Rectal smooth muscle tissue (tissue), 1 donor: ENCODE data around the gene CNKSR1.

Experiments
- H3K27ac ChIP-seq: one replicate; pipeline ENCODE4 v1.7.0; 2013; ENCODE audit warnings: low read depth, low read length, inconsistent platforms
- H3K27me3 ChIP-seq: one replicate; pipeline ENCODE4 v1.7.0; 2013; ENCODE audit warnings: low read length; ENCODE audit not compliant: control insufficient read depth, insufficient read depth
- H3K36me3 ChIP-seq: one replicate; pipeline ENCODE4 v1.7.0; 2013; ENCODE audit warnings: low read length; ENCODE audit not compliant: control insufficient read depth, insufficient read depth
- H3K4me1 ChIP-seq: one replicate; pipeline ENCODE4 v1.7.0; 2013; ENCODE audit warnings: low read length; ENCODE audit not compliant: control insufficient read depth, insufficient read depth
- H3K4me3 ChIP-seq: one replicate; pipeline ENCODE4 v1.7.0; 2013; ENCODE audit warnings: low read length
- H3K9ac ChIP-seq: one replicate; pipeline ENCODE4 v1.7.0; 2013; ENCODE audit warnings: low read length

The CNKSR1 gene

GRCh38 chr1:26163684-26164035 lies 13.6 kb upstream of the CNKSR1 start:
- peaks cover 3% of the 10 kb centered on the region for H3K4me1 ChIP-seq
- H3K27ac ChIP-seq = no peak overlapping the region
- H3K27me3 ChIP-seq = no peaks in the 10 kb centered on the region
- no peak overlapping the region for H3K9ac ChIP-seq
- H3K4me3 ChIP-seq = peak overlapping the region; percentile 14
- H3K36me3 ChIP-seq = no peaks in the 10 kb centered on the region

GRCh38 chr1:26164036-26164860 lies 13.0 kb upstream of the CNKSR1 start:
- Histone ChIP-seq H3K27ac (no peak overlapping the region), H3K27me3 (no peaks in the 10 kb centered on the region), H3K9ac (no peak overlapping the region), H3K4me3 (peak overlapping the region; percentile 54), H3K36me3 (no peaks in the 10 kb centered on the region), H3K4me1 (peaks cover 3% of the 10 kb centered on the region)

- no peak overlapping the region for H3K4me3 ChIP-seq
- no peak overlapping the region for H3K9ac ChIP-seq
- no peaks in the 10 kb centered on the region for H3K36me3 ChIP-seq
- H3K27ac ChIP-seq = no peak overlapping the region
- no peaks in the 10 kb centered on the region for H3K27me3 ChIP-seq
- peaks cover 3% of the 10 kb centered on the region for H3K4me1 ChIP-seq
These were observed 12.1 kb upstream of the CNKSR1 start for GRCh38 chr1:26164861-26165842.

DNA sequence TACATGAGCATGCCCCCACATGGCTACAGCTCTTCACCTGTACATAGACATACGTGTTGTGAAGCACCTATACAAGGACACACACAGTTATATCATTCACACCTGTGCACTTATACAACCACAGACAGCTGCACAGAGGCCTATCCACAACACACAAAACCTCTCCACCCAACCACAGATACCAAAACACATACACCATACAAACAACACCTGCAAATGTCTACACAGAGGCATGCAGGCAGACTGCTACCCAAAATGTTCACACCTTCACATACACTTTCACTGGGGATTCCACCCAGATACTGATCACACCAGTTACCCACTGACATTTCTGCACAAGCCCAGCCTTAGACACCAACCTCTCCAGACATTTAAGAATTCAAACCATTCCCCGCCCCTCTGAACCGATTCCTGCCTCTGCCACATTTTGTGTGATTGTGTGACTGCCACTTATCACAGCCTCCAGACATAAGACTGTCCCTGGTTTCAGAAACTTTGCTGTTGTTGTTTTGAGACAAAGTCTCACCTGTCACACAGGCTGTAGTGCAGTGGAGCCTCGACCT lies 10.5 kb upstream of the CNKSR1 start:
- no peak overlapping the region for H3K9ac ChIP-seq

GRCh38 chr1:26168410-26169197 lies 8.7 kb upstream of the CNKSR1 start, which contains the start of gene C1orf232:
C1orf232 (minus strand) TSS chr1:26168963; CDS start chr1:26168499, 464 bp downstream.
- H3K36me3 ChIP-seq = no peaks in the 10 kb centered on the region
- H3K9ac ChIP-seq = peak within 1 kb of the TSS; percentile 83
- peak within 1 kb of the TSS; percentile 76 for H3K4me3 ChIP-seq
- H3K4me1 ChIP-seq = peaks cover 5% of the 10 kb centered on the region
- H3K27ac ChIP-seq = peak within 1 kb of the TSS; percentile 56
- H3K27me3 ChIP-seq = no peaks in the 10 kb centered on the region

More for the DNA sequence above, 10.5 kb upstream of the CNKSR1 start:
- peaks cover 5% of the 10 kb centered on the region for H3K4me1 ChIP-seq
- no peak overlapping the region for H3K4me3 ChIP-seq
- H3K36me3 ChIP-seq = no peaks in the 10 kb centered on the region
- H3K27me3 ChIP-seq = no peaks in the 10 kb centered on the region
- H3K27ac ChIP-seq = no peak overlapping the region

GRCh38 chr1:26169198-26169554 lies 8.1 kb upstream of the CNKSR1 start:
- peaks cover 5% of the 10 kb centered on the region for H3K4me1 ChIP-seq
- peak overlapping the region; percentile 56 for H3K27ac ChIP-seq
- no peak overlapping the region for H3K9ac ChIP-seq
- H3K36me3 ChIP-seq = no peaks in the 10 kb centered on the region
- H3K4me3 ChIP-seq = no peak overlapping the region
- H3K27me3 ChIP-seq = no peaks in the 10 kb centered on the region

DNA sequence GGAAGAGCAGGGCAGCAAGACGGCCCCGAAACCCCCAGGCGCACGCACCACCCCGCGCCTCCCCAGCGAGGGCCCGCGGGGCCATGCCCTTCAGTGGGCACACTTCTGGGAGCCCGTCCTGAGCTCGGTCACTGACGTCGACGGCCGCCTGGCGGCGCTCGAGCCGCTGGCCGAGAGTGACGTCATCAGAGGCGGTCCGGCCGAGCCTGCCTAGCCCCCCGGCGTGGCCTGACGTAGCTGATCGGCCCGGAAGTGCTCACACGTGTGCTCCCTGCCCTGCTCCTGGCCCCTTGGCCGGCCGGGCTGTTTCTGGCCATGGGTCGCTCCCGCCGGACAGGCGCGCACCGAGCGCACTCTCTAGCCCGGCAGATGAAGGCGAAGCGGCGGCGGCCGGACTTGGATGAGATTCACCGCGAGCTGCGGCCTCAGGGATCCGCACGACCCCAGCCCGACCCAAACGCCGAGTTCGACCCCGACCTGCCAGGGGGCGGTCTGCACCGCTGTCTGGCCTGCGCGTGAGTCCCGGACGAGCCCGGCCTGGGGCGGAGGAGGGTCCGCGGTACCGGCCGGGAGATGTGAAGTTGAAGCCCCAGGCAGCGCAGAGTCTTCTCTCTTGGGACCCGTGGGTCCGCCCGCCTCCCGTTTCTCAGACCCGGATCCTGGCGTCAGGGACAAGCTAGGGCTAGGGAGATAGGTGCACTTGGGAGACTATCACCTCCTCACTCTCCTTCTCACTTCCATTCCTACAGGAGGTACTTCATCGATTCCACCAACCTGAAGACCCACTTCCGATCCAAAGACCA lies 7.4 kb upstream of the CNKSR1 start, which contains the start of gene ZNF593:
Gene ZNF593, plus strand, starts transcription at position 240 of the 803 bp plus-strand sequence. Its CDS starts 76 bp downstream, at position 316.
- peak within 1 kb of the TSS; percentile 76 for H3K4me3 ChIP-seq
- peak within 1 kb of the TSS; percentile 56 for H3K27ac ChIP-seq
- H3K9ac ChIP-seq = peak within 1 kb of the TSS; percentile 83
- H3K27me3 ChIP-seq = no peaks in the 10 kb centered on the region
- H3K36me3 ChIP-seq = no peaks in the 10 kb centered on the region
- peaks cover 5% of the 10 kb centered on the region for H3K4me1 ChIP-seq

DNA sequence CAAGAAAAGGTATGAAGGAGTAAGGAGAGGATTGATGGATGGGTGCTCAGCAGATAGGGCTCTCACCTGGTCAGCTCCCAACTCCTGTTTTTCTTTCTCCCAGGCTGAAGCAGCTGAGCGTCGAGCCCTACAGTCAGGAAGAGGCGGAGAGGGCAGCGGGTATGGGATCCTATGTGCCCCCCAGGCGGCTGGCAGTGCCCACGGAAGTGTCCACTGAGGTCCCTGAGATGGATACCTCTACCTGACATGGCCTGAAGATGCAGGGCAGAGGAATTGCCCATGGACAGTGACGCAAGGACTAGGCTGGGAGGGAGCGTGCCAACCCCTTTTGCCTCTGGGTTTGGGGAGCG lies 6.8 kb upstream of the CNKSR1 start:
- Histone ChIP-seq H3K4me1 (peaks cover 5% of the 10 kb centered on the region), H3K27ac (no peak overlapping the region), H3K27me3 (no peaks in the 10 kb centered on the region), H3K36me3 (no peaks in the 10 kb centered on the region), H3K4me3 (peak overlapping the region; percentile 76), H3K9ac (no peak overlapping the region)

DNA sequence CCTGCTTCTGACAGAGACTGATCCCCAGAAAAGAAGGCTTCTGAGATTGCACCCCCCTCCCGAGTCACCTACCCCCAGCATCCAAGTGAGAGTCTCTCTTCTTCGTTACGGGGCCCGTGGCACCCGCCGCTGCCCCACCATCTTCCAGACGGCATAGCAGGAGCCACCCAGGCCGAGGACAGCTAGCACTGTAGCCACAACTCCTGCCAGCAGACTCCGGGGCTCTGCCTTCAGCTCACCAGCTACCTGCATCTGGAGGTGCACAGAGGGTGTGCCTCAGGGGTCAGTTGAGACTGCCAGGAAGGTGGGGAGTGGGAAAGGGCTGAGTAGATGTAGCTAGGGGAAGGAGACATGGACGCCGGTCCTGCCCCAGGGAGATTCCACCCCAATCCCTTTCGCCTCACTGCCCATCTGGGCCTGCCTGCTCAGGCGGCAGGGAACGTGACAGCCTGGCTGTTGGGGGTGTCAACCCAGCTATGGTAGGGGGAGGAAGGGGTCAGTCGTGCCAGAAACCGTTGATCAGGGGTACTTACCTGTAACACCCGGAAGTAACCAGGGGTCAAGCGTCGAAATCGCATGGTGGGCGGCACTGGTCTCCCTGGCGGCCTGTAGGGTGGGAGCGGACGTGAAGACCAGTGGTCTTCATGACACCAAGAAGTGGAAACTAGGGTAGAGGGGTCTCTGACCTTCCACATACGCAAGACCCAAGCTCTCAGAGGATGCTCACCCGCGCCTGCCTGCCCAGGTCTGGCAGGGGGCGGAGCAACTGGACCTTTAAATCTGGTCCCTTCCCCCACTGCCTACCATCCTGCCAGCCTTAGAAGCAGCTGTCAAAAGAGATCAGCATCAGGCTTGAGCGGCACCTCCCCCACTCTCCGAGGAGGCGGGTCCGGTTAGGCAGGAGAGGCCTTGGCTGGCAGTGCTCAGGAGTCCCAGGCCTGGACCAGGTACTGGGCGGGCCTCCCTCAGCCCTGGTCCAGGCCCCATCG lies 5.9 kb upstream of the CNKSR1 start, which contains the start of gene ZNF593OS:
Gene ZNF593OS, minus strand, starts transcription at position 749 of the 989 bp plus-strand sequence. Its CDS starts 171 bp downstream, at position 578.
- no peaks in the 10 kb centered on the region for H3K27me3 ChIP-seq
- no peaks in the 10 kb centered on the region for H3K36me3 ChIP-seq
- H3K4me1 ChIP-seq = peaks cover 5% of the 10 kb centered on the region
- H3K27ac ChIP-seq = no peak within 1 kb of the TSS
- H3K4me3 ChIP-seq = peak within 1 kb of the TSS; percentile 76
- no peak within 1 kb of the TSS for H3K9ac ChIP-seq

DNA sequence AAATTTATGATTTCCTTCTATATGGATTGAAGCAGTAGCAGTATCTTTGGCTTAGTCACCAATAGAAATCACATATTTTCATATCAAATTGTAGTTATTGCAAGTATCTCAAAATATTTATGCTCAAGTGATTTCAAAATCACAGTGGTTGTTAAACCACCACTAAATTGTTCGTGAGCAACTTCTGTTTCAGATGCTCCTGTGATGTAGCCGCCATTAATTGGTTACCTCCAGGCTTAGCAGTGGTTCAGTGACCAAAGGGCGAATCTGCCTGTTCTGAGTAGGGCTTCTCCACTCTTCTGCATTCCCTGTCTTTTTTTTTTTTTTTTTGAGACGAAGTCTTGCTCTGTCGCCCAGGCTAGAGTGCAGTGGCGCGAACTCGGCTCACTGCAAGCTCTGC lies 1.9 kb upstream of the CNKSR1 start:
- no peak overlapping the region for H3K9ac ChIP-seq
- no peaks in the 10 kb centered on the region for H3K27me3 ChIP-seq
- no peak overlapping the region for H3K4me3 ChIP-seq
- H3K4me1 ChIP-seq = peaks cover 3% of the 10 kb centered on the region
- H3K36me3 ChIP-seq = no peaks in the 10 kb centered on the region
- H3K27ac ChIP-seq = no peak overlapping the region
